Measurements from ENCODE around the gene ZBTB39.
"Not testable (repeated sequence)": the region's sequence is repeated elsewhere in the genome, so short reads cannot be mapped to it uniquely, and the experiment has no call there.

The ZBTB39 gene

DNA sequence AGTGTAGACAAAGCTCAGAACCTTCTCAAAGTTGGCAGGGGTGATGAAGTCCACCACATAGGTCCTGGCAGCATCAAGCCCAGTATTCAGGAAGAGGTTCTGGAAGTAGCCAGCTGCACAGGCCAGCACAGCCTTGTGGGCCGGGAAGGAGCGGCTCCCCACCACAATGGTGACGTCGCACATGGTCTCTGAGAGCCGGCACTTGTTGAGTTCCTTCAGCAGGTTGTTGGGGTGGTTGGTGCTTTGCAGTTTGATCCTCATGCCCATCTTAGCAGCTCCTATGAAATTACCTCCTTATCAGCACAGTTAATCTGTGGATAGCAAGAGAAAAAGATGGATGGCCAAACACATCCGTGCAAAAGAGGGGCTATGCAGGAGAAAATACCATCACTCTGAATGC is 1.7 kb downstream of the ZBTB39 start:
- H3K4me3 ChIP-seq (ENCODE audit: low read depth, low read length): no peak overlapping the region

DNA sequence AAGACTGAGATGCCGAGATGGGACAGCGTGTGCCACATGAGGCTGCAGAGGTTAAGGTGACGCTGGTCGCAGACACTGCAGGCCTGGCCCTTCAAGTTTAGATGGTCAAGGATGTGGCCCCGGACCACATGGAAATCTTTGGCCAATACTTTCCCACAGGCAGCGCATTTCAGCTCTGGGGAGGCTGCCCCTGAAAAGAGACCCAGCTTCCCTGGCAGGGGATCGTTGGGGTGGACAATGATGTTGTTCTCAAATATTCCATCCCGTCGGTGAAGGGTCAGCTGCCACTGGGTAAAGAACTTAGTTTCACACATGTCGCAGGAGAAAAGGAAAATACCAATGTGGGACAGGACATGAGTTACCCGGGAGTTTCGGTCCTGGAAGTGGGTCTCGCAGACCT is 3.0 kb downstream of the ZBTB39 start:
- no peak overlapping the region for H3K4me3 ChIP-seq (ENCODE audit: low read depth, low read length)

- no peak overlapping the region for H3K4me3 ChIP-seq (ENCODE audit: low read depth, low read length)
Observed at GRCh38 chr12:57001448-57001906, 4.9 kb downstream of the ZBTB39 start.

- no peak overlapping the region for H3K4me3 ChIP-seq (ENCODE audit: low read depth, low read length)
Observed at GRCh38 chr12:57000393-57000792, 6.0 kb downstream of the ZBTB39 start.

DNA sequence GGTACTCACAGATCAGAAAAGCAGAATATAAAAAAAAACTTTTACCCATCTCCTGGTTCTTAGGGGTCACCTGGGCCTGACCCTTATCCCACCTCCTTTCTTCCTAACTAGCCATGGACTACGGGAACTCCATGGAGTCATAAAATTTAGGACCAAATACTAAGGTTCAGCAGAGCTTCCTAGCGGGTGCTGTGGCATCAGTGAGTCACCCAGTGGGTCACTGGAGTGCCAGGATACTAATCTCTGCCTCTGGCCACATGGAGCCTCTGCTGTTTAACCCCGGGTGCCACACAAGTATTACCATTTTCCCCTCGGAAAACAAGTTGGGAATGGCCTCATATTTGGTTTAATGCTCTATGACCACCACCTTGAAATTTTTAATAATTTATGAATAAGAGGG is 6.9 kb downstream of the ZBTB39 start:
- no peak overlapping the region for H3K4me3 ChIP-seq (ENCODE audit: low read depth, low read length)

- no peak overlapping the region for H3K4me3 ChIP-seq (ENCODE audit: low read depth, low read length)
Observed at GRCh38 chr12:56998981-56999380, 7.4 kb downstream of the ZBTB39 start.

- H3K4me3 ChIP-seq (ENCODE audit: low read depth, low read length): no peak overlapping the region
Observed at GRCh38 chr12:56998316-56998715, 8.0 kb downstream of the ZBTB39 start.

DNA sequence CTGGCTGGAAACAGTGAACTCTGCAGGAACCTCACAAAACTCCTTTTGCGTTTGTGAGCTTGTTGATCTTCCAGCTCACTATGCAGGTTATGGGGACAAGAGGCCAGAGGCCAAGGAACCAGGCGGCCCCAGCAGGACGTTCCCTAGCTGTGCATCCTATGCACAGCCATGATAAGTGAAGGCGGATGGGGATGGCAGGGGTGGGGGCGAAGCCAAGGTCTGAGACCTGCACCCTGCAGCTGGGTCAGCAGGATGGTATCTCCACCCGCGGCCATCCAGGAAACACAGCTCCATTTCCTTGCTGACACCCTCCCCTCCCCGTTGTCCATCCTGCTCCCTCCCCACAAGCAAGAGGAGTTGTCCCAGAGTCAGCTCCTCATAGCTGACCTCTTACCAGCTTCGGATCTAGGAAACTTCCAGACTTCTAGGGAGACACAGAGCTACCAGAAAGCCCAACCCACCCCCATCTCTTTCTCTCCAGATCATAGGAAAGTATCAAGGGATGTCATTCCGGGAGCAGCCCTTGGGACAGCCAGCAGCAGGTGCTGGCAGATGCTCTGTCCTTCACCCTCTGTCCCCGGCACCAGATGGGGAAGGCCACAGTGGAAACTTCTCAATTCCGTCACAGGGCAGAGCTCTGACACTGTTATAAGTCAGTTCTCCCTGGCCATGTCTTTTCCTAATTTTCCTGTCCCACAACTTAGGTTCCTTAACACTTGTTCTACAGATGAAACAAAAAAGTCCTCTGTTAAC is 9.4 kb downstream of the ZBTB39 start:
- H3K4me3 ChIP-seq (ENCODE audit: low read depth, low read length): no peak overlapping the region

GRCh38 chr12:56995930-56996496 is 10.3 kb downstream of the ZBTB39 start:
- H3K4me3 ChIP-seq (ENCODE audit: low read depth, low read length): no peak overlapping the region

- no peak overlapping the region for H3K4me3 ChIP-seq (ENCODE audit: low read depth, low read length)
Observed at GRCh38 chr12:56995201-56995929, 11.0 kb downstream of the ZBTB39 start.

DNA sequence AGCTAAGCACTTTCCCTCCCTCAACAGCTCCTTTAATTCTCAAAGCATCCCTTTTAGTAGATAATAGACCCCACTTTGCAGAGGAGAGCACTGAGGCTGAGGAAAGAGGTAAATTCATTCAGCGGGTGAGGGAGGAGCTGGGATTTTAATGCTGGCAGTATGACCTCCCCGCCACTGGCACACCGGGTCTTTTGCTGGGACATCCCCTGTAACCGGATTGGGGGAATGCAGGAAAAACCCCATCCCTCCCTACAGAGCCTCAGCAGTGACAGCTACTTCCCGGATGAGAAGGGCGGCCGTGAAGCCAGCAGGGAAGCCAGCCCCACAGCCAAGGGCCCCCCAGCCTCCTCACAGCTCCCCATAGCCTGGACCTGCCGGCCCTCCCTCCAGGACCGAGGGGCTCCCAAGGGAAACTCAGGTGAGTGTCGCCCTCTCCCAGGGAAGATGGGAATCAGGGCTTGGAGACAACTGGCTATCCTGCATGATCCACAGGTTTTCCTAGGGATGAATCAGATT is 12.1 kb downstream of the ZBTB39 start:
- no peak overlapping the region for H3K4me3 ChIP-seq (ENCODE audit: low read depth, low read length)

DNA sequence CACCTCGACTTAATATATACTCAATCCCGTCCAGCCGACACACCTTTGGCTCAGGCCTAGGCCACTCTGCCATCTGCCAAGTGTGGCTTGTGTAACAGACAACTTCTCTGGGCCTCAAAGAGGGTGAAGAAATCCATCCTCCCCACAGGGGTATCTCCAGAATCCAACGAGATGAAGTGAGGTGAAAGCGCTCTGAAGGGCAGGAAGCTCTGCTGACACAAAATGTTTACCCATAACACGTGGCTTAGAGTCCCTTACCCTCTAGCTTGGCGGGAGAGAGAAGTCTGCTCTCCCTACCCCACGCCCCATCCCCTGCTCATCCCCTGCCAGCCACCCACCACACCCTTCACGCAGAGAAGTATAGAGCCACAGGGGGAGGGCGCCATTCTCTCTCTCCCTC is 13.0 kb downstream of the ZBTB39 start:
- no peak overlapping the region for H3K4me3 ChIP-seq (ENCODE audit: low read depth, low read length)

- no peak overlapping the region for H3K4me3 ChIP-seq (ENCODE audit: low read depth, low read length)
Observed at GRCh38 chr12:56991319-56992246, 14.8 kb downstream of the ZBTB39 start.

DNA sequence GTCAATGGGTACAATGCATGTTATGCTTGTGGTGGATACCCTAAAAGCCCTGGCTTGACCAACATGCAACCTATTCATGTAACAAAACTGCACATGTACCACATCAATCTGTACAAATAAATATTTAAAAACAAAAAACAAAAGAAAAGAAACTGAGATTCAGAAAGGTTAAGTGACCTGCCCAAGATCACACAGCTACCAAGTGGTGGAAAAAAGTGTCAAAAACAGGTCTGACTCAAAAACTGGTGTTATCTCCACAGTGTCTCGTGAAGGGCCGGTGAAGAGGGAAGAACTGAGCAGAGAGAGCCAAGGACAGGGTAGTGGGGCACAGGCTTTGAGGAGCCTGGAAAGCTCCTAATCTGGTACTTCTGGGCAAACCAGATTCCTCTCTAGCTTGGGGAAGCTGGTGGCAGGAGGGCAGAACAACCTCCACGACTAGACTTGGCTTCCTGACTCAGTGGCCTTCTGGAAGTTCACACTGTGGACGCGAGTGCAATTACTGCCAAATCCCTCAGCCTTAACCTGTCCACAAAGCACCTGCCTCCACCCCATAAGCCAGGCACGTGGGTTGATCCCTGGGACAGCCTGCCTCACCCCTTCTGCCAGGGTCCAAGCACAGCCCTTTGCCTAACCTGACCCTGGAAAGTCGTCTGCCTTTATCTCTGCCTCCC is 15.6 kb downstream of the ZBTB39 start:
- H3K4me3 ChIP-seq (ENCODE audit: low read depth, low read length): no peak overlapping the region

- no peak overlapping the region for H3K4me3 ChIP-seq (ENCODE audit: low read depth, low read length)
Observed at GRCh38 chr12:56989861-56990610, 16.3 kb downstream of the ZBTB39 start.

DNA sequence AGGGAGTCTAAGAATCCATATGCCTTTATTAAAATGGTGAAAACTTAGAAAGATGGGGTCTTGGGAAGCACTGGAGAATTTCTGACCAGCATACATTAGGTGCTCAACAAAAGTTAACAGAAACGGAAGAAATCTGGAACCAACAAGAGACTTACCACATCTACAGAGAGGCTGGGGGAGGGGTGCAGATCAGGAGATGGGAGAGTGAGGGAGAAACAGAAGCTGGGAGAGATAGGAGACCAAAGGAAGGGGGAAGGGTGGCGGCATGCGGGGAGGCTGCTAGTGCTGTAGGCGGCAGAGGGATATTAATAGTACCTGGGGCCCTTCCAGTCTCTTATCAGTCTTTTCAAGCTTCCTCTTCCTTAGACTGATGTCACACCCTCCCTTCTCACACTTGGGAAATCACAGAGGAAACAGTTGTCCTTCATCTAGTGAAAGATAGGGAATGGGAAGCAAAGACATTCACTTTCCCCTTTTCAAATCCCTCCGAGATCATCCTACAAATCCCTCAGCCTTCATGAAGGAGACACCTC is 18.1 kb downstream of the ZBTB39 start:
- H3K4me3 ChIP-seq (ENCODE audit: low read depth, low read length): no peak overlapping the region

- no peak overlapping the region for H3K4me3 ChIP-seq (ENCODE audit: low read depth, low read length)
Observed at GRCh38 chr12:56987551-56988053, 18.7 kb downstream of the ZBTB39 start.

DNA sequence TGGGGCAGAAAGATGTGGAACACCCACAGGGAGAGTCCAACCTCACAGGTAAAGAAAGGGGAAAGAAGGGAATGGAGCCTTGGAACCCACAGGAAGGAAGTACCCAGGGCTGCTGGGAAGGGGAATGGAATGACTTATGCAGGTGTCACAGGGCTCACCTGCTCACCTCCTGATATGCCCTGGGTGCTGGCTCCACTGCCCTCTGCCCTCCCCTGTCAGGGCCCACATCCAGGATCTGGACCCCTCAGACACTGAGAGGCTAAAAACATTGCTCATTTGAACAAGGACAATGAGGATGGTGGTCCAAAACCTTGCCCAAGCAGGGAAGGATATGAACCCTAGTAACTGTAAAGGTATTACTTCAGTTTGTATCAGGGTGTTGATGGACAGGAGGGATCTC is 19.3 kb downstream of the ZBTB39 start:
- H3K4me3 ChIP-seq (ENCODE audit: low read depth, low read length): no peak overlapping the region

DNA sequence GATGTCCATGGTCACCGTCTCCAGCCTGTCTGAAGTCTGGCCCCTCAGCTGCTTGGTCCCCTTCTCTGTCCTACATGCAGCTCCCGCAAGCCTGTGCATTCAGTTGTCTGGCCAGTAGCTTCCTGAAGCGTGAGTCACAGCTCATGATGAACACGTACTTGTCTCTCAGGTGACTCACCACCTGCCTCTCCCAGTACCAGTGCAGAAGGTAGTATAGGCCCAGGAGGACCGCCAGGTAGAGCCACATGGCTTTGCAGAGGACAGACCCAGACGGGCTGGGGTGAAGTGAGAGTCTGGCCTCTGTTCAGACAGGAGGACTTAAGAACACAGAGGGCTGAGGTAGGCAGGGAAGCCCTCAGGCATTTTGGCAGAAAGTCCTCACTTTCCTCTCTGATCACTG is 20.6 kb downstream of the ZBTB39 start:
- H3K4me3 ChIP-seq (ENCODE audit: low read depth, low read length): not testable (repeated sequence)

Data from iPS-11a (cell line).